Activated CD8-positive, alpha-beta memory T cell treated with anti-CD3 and anti-CD28 coated beads for 48 hours (primary cell): ENCODE results near the gene OPRL1.
A peak's percentile ranks its signal among the peaks of the same experiment; 100 is the strongest.

Experiments used
- DNase-seq, 3 experiments: peaks; one replicate each; pipeline ENCODE4 v3.0.0-alpha.2; 2020; ENCODE audit warnings: low read depth in 2 of 3, low spot score in 2 of 3

Gene OPRL1

DNA sequence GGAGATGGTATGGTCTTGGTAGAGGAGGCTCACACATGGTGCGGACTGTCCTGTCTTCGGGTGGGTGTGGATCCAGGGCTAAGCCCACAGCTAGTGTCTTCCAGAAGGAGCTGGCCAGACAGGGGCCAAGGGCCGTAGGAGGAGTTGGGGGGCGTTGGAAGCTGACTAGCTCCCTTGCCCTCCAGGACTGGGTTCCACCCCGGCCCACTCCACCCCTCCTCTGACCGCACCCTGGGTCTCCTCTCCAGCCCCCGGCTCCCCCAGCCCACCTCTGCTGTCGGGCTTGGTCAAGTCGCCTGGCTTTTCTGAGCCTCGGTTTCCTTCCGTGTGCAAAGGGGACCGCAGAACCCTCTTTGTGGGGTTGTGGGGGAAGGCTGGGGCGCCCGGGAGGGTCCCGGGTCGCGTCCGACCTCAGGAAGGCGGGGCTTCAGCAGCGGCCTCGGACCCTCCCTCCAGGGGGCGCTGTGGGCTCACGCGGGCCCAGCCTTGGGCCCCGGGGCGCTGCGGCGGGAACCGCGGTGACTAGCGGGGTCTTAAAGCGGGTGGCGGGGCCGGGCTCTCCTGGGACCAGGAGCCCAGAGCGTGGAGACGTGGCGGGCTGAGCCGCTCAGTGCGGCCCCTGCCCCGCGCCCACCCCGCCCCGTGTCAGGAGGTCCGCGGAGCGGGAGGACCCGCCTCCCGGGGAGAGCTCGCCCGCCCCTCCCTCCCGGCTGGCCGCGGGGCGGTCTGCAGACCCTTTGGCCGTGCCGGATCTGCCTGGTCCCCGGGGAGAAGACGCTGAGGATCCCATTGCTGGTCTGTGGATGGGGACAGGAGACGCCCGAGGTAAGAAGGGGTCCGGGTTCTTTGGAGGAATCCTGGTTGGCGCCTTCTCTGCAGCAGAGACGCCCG is 22.1 kb downstream of the OPRL1 start:
- DNase-seq: peak in 1 of 3 experiments; percentile 72

DNA sequence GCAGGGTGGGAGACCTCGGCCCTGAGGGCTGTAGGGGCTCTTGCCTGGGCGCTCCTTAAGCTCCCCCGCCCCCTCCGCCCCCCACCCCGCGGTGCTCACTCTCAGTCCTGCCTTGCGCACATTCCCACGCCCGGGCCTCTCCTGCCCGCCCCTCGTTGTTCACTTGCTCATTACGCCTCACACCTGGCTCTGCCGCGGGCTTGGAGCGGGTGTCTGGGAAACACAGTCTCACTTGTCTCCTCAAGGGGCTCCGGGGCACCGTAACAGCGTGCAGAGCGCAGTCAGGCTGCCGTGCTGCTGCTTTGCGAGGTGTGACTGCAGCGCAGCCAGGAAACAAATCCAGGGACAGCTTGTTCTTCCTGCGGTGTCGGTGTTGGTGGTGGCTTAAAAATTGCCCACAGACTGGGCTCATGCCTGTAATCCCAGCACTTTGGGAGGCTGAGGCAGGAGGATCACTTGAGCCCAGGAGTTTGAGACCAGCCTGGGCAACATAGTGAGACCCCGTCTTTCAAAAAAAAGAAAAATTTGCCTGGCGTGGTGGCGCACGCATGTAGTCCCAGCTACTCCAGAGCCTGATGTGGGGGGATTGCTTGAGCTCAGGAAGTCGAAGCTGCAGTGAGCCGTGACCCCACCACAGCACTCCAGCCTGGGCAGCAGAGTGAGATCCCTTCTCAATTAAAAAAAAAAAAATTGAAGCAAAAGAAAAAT is 22.9 kb downstream of the OPRL1 start:
- DNase-seq: no peak

DNA sequence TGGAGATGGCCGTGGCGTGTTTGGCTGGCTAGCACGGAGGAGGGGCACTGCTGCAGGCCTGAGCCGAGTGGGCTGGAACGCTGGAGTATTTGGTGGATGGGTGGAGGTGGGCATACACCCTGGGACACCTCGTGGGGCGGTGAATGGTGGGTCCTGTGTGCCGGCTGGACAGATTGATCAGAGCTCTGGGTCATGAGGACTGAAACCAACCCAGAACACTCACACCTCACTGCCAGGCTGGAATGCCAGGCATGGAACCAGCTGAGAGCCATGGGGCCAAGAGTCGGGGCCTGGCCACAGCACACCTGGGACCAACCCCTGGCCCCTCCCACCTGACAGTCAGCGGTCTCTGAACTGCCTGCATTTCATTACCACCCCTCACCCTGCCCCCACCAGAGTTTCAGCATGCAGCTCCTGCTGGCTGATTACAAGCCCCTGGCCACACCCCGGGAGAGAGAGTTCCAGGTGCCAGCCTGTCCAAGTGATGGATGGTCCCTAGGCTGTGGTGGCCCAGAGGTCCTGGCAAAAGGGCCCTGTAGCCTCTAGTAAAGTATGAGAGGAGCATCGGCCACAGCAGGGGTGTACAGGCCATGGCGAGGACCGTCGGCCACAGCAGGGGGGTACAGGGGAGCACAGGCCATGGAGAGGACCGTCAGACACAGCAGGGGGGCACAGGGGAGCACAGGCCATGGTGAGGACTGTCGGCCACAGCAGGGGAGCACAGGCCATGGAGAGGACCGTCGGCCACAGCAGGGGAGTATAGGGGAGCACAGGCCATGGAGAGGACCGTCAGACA is 24.2 kb downstream of the OPRL1 start:
- no peak for DNase-seq

DNA sequence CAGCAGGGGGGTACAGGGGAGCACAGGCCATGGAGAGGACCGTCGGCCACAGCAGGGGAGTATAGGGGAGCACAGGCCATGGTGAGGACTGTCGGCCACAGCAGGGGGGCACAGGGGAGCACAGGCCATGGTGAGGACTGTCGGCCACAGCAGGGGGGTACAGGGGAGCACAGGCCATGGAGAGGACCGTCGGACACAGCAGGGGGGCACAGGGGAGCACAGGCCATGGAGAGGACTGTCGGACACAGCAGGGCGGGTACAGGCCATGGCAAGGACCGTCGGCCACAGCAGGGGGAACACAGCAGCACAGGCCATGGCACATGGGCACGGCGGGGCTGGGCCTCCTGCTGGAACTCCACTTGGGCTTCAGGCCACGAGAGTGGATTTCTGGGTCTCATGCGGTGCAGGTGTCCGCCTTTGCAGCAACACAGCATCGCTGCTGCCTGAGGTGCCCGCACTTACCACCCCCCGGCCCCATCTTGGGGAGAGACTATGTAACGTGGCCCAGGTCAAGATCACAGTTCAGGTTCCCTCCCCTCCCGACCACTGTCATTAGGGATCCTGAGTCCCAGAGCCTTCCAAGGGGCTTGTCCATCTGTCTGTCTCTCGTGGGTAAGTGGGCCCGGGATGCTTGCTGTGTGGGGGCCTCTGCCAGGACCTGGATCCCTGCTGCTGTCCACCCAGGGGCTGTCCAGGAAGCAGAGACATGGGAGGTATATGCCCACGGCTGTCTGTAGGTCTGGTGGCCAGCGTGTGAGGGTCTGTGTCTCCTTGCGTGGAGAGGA is 25.0 kb downstream of the OPRL1 start:
- no peak for DNase-seq

DNA sequence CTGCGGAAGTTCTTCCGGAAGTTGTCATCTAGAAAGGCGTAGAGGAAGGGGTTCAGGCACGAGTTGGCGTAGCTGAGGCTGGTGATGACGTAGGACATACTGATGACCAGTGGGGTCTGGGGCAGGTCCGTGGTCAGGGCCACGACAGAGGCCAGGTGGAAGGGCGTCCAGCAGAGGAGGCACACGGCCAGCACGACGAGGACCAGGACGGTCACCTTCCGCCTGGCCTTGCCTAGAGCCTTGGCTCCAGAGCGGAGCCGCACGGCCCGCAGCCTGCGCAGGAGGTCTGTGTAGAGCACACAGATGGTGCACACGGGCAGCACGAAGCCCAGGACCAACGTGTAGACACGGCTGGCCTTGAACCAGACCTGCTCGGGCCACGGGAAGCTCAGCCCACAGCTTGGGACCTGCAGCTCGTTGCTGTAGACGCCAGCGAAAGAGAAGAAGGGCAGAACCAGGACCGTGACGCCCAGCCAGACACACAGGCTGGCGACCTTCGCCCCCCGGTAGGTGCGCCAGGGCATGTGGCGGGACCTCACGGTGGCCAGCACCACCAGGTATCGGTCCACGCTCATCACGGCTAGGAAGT is 26.1 kb downstream of the OPRL1 start:
- no peak for DNase-seq

DNA sequence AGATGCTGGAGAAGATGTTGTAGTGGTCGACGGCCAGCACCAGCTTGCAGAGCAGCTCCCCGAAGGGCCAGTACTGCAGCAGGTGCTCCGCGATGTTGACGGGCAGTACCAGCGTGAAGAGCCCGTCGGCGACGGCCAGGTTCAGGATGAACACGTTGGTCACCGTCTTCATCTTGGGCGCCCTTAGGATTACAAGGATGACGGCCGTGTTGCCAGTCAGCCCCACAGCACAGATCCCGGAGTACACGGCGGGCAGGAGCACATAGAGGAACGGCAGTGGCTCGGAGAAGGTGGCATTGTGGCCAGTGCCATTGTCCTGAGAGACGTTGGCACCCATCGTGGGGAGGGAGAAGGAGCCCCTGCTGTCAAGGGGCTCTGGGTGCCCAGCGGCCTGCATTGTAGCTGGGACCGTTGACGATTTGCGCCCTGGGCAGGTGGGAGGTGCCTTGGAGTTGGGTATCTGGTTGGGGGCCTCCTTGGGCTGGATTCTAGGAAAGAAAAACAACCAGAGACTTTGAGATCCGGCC is 26.6 kb downstream of the OPRL1 start:
- DNase-seq: no peak

DNA sequence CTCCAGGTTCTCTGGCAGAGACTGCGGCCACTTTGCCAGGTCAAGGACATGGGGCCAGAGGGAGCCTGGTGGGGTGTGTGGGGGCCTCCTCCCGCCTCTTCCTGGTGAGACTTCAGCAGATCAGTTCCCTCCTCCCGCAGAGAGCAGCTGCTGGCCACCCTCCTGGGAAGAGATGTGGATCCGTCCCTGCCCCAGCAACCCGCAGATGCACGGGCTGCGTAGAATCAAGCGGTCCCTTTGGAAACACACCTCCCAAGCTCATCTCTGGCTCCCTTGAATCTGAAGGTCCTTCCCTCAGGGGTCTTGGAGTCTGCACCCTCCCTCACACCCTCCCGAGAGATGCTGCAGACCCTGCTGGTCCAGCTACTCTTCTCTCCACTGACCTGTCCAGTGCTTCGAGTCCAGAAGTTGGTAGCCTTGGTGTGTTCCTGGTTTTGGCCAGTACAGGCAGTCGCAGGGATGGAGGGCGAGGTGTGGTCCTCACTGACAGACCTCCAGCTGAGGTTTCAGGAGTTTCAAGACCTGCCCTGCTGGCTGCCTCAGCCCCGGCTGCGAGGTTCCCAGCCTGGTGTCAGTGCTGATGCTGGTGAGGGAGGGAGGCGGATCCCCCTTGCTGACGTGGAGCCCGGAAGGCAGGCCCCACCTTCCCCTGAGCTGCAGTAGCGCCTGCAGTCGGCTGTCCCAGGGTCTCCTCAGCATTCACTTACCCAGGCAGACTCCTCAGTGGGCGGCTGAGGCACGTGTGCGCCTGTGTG is 27.3 kb downstream of the OPRL1 start, which contains the start of gene NPBWR2:
Gene NPBWR2, minus strand, starts transcription at position 585 of the 755 bp plus-strand sequence. CDS start 734 bp downstream, outside the sequence.
- no peak for DNase-seq

DNA sequence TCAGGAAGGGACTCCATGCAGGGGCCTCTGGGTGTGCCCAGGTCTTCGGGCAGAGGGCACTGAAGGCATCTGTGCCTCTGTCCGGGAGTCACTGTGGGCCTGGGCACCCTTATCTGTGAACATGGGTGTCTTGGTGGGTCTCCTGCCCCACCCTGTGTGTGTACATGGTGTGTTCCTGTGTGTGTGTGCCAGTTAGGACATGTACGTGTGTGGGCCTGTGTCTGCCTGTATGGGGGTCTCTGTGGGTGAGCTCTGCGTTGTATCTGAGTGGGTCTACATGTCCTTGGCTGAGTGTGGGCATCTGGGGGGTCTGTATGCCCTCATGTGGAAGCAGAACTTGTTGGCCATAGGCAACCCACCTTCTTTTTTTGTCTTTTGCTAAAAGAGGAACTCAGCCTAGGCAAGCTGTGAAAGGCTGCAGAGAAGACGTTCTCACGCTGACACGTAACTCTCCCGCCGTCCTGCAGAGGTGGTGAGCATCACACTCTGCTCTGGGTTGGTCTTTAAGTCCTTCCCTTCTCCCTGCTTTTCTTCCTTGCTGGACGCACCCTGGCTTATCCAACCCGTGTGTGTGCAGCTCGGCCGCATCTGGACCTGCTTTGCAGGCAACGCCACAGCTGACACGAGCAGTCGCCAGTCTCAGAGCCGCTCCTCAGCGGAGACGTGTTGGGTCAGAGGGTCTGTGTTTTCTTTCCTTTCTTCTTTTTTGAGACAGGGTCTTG is 28.0 kb downstream of the OPRL1 start:
- DNase-seq: no peak

DNA sequence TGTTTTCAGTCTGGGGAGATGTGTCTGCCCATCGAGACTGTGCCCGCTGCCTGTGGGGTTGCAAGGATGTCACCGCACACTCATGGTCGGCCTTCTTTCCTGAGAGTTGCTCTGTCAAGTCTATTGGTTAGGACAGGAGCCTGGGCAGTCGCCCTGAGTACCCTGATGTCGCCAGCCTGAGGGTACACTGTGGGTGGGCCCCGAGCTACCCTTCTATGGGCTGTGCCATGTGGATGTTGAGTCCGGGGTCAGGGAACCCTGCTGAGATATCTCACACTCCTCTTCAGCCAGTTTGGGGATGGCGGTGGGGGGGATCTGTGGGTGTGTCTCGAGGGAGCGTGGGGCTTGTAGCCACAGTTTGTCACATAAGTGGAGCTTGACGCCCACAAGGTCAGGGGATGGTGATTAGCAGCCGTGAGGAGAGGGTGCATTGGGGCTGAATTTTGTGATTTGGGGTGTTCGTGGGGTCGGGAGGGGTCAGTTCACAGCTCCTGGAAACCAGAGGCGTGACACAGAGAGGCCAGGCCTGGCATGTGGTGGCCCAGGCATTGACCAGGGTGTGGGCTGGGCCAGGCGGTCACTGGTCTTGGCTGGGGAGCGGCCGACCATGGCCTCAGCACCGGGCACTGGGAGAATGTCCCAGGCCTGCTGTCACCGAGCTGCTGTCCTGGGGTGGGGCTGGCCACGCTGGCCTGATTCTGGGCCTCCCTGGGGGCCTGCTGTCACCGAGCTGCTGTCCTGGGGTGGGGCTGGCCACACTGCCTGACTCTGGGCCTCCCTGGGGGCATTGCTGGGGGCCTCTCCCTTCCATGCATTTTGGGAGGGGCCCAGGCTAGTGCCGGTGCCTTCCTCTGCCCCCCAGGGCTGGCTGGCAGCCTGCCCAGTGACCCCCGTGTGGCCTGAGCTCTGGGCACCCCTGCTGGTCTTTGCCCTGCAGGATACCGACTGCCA is 29.1 kb downstream of the OPRL1 start:
- no peak for DNase-seq

DNA sequence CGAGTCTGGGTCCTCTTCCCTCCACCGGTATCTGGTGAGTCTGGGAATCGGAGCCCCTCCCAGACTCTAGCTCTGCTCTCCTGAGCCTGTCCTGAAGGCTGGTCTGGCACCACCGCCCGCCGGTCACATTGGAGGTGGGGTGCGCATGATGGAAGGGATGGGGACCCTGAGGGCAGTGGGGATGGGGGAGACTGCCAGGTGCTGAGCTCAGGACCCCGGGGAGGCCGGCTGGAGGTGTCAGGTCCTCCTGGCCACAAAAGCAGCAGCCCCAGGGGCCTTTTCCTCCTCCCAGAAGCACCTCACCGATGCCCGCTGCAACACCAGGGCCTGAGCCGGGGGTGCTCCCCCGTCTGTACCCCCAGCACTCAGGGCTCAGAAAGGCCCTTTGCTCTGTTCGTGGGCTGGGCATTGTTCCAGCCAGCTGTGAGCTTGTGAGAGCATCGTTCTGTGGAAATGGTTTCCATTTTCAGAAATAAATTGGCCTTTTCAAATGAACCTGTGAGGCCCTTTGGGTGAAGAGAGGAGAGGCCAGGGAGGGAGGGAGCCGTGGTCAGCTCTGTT is 30.0 kb downstream of the OPRL1 start:
- no peak for DNase-seq

DNA sequence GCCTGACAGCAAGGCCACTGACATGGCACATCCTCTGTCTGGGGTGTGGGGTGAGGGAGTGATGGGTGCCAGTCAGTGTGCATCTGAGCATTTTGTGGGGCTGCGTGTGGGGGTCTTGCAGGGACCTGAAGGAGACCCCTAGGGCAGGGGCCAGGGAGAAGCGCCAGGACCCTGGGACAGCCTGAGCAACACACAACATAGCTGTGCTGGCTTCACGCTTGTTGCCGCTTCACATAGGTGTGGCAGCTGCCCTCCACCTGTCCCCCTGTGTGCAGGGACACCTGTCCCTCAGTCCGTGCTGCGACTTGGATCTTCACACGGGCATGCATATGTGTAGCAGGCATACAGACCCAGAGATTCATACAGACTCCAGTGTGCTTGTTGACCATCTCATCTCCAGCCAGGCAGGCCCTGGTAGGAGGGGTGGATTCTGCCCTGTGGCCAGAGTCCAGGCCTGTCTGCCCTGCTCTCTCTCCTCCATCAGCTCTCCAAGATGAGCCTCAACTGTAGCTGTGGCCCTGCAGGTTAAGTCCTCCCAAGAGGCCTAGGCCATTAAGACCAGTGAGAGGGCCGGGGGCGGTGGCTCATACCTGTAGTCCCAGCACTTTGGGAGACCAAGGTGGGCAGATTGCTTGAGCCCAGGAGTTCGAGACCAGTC is 30.7 kb downstream of the OPRL1 start:
- no peak for DNase-seq

DNA sequence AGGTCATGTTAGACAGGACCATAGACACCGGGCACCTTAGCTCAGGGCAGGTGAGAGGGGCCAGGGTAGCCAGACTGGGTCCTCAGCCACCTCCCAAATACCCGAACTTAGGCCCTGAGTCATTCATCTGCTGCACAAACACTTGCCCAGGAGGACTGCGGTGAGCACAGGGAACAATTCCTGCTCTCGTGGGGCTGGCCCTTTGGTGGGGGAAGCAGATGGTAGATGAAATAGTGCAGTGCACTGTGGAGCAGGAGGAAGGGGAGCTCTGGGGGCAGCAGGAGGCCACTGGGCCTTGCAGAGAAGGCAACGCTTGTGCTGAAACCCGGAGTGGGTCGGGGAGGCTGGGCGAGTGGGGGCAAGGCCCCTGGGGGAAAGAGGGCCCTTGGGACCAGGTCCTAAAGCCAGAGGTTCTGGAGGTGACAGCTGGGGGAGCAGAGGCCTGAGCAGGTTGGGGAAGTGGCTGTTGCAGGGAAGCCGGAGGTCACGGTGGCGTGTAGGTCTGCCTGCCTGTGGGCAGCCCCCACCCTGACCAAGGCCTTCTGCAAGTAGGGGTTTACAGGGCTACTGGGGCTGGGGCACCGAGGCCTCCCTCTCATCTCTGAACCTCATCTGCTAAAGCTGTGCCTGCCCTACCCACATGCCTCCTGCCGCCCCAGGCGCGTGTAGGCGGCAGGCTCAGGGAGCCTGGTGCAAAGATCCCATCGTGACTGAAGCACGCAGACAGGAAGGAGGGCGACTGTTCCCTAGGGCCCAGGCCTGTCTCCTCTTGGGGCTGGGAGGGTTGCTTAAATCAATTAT is 32.2 kb downstream of the OPRL1 start:
- DNase-seq: no peak

DNA sequence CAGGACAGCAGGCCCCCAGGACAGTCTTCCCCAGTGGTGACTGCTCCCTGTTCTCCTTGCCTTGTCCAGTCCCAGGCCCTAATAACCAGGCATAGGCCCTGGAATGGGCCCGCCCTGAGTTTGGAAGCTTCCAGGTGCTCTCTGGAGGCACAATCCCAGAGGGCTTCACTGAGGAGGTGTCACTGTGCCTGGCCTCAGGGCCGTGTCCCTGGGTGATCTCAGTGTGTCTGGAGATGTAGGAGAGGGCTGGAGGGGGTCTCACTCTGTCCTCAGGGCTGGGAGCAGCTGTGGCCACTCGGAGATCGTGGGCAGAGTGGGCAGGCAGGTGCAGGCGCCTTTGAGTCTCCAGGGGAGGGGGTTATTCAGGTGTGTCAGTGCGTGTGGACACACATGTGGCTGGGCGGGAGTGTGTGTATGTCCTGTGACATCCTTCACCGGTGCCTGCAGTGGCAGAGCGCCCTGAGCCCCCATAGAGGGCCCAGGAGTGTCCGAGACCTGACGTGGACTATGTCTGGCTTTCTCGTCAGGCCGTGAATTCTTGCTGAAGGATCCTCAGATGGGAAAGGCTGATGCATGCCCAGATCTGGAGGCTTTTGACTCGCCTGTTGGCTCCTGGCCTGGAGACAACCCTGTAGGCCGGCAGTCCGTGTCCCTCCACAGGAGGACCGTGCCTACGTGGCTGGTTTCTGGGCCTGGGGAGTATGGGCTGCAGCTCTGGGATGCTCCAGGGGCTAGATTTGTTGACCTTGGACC is 33.0 kb downstream of the OPRL1 start:
- DNase-seq: no peak

DNA sequence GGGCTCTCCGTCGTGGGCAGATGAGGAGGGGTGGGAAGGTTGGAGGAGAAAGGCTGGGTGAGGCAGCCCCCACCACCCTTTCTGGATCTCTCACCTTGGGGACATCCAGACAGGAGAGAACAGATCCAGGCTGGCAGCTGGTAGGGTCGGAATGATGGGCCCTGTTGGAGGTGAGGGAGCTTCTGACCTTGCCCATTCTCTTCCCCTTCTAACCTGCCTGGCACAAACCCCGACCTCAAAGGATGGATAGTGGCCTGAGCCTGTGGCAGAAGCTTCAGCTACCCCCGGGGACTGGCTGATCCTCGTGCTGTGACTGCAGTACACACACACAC is 33.5 kb downstream of the OPRL1 start:
- DNase-seq: no peak

DNA sequence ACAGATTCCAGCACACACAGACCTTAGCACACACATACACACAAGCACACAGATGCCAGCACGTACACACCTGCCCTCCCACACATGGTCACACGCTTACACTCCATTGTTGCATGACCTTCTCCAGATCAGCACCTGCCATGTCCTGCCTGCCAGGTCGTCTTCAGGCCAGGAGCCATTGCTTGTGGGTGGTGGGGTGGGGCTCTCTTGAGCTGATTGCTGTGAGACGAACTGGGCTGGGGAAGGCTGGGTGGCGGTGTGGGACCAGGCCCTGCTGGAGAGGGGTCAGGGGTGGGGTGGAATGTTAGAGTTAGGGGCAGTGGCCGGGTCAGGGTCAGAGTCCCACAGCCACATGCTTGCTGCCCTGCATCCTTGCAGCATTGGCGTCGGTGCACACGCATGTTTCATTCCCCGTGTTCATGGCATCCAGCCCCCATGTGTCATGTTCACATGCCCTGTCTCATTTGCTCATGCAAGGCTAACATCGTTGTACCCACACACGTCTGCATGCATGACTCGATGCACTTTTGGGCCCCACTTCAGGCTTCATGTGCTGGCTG is 34.0 kb downstream of the OPRL1 start:
- no peak for DNase-seq
